Progenitor cell of endocrine pancreas (in vitro differentiated cells): Measurements from ENCODE around the gene GPR63. TPM values are rescaled to one million over a fixed set of nuclear protein-coding genes. Genes with fewer than 3 reads are reported as not detected.

Source experiments
- DNase-seq: peaks from one replicate; pipeline ENCODE4 v3.0.0; 2021; ENCODE audit warnings: low spot score; ENCODE audit not compliant: unreplicated experiment
- H3K27ac Mint-ChIP-seq: 2 replicates; pipeline ENCODE4 v1.8.0; 2021; ENCODE audit warnings: mild to moderate bottlenecking, moderate library complexity, mixed read lengths
- H3K27me3 Mint-ChIP-seq: 2 replicates; pipeline ENCODE4 v1.8.0; 2021; ENCODE audit warnings: mixed read lengths
- H3K36me3 Mint-ChIP-seq: 2 replicates; pipeline ENCODE4 v1.8.0; 2022; ENCODE audit warnings: mixed read lengths; ENCODE audit not compliant: insufficient read depth
- H3K4me1 Mint-ChIP-seq: 2 replicates; pipeline ENCODE4 v1.8.0; 2021; ENCODE audit warnings: low read depth, mixed read lengths
- H3K4me3 Mint-ChIP-seq: 2 replicates; pipeline ENCODE4 v1.8.0; 2021; ENCODE audit warnings: low read depth, mild to moderate bottlenecking, moderate library complexity, mixed read lengths
- H3K9me3 Mint-ChIP-seq: 2 replicates; pipeline ENCODE4 v1.8.0; 2021; ENCODE audit warnings: low read depth, mixed read lengths
- CTCF ChIP-seq: fragments of 200-600 bp; sonication (generic); IDR thresholded peaks from one replicate; pipeline ENCODE4 v1.5.0; 2021; ENCODE audit warnings: antibody characterized with exemption, mild to moderate bottlenecking; ENCODE audit not compliant: unreplicated experiment
- total RNA-seq: library from RNA; stranded (reverse); gene quantifications from 2 replicates; pipeline ENCODE4 v1.2.1, GENCODE V29; 2021

Gene GPR63
- total RNA-seq, 1 donor from 2014 or later: 3.0 TPM

- Mint-ChIP-seq H3K36me3 (no peaks in the 10 kb centered on the region), H3K27ac (no peak overlapping the region), H3K4me1 (no peaks in the 10 kb centered on the region), H3K4me3 (no peak overlapping the region), H3K27me3 (peaks cover 18% of the 10 kb centered on the region), H3K9me3 (peaks cover 11% of the 10 kb centered on the region)
- no peak for TF ChIP-seq CTCF
- DNase-seq: no peak
These were observed 19.6 kb upstream of the GPR63 start for GRCh38 chr6:96856856-96857255.

DNA sequence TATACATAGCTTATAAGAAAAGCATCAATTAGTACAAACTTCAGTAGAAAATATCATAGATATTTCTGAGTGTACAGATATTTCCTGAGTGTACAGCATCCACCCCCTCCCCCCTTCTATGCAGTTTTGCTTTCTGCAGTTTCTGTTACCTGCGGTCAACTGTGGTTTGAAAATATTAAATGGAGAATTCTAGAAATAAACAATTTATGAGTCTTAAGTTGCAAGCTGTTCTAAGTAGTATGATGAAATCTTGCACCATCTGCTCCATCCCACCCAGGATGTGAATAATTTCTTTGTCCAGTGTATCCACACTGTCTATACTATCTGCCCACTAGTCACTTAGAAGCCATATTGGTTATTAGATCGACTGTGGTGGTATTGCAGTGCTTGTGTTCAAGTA, 15.8 kb upstream of the GPR63 start:
- Mint-ChIP-seq H3K27me3 (peaks cover 6% of the 10 kb centered on the region), H3K4me3 (no peak overlapping the region), H3K4me1 (no peaks in the 10 kb centered on the region), H3K9me3 (peaks cover 16% of the 10 kb centered on the region), H3K36me3 (no peaks in the 10 kb centered on the region), H3K27ac (no peak overlapping the region)
- no peak for DNase-seq
- no peak for TF ChIP-seq CTCF

DNA sequence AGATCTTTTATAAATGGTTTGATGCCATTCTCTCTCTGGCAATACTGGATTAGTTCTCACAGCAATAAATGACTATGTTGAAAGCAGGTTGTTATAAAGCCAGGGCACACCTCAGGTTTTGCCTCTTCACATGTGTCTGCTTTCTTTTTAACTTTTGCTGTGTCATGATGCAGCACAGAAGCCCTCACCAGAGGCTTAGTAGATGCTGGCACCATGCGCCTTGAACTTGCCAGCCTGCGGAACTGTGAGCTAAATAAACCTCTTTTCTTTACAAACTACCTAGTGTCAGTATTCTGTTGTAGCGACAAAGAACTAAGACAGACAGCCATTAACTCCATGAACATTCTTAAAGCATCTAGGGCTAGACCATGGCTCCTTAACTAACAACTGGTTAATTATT, 15.3 kb upstream of the GPR63 start:
- H3K4me3 Mint-ChIP-seq: no peak overlapping the region
- DNase-seq: no peak

DNA sequence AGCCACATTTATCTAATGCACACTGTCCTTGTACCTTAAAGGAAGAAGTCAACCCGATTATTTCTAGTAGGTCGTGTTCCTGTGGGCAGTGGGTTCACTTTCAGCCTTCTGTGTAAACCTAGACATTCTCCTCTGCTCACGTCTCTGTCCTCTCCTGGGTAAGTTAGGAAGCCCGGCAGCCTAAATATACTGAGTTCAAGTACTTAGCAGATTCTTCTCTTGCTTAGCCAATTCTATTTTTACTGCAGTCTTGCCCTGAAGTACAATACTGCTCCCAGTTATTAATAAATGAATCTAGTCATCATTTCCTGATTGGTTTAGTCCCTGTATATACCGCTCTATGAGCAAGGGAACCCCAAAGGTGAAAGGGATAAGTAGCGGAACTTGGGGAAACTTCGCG, 14.6 kb upstream of the GPR63 start:
- Mint-ChIP-seq H3K9me3 (peaks cover 25% of the 10 kb centered on the region), H3K27me3 (no peaks in the 10 kb centered on the region), H3K36me3 (no peaks in the 10 kb centered on the region), H3K27ac (no peak overlapping the region), H3K4me1 (no peaks in the 10 kb centered on the region), H3K4me3 (no peak overlapping the region)
- no peak for TF ChIP-seq CTCF
- DNase-seq: no peak

More for the DNA sequence above, 15.3 kb upstream of the GPR63 start:
- Mint-ChIP-seq H3K4me1 (no peaks in the 10 kb centered on the region), H3K27me3 (peaks cover 1% of the 10 kb centered on the region), H3K9me3 (peaks cover 18% of the 10 kb centered on the region), H3K27ac (no peak overlapping the region), H3K36me3 (no peaks in the 10 kb centered on the region)
- TF ChIP-seq CTCF: no peak

- H3K27ac Mint-ChIP-seq: no peak overlapping the region
- H3K4me3 Mint-ChIP-seq: no peak overlapping the region
- H3K27me3 Mint-ChIP-seq: no peaks in the 10 kb centered on the region
- DNase-seq: no peak
- H3K9me3 Mint-ChIP-seq: peaks cover 39% of the 10 kb centered on the region
- no peaks in the 10 kb centered on the region for H3K4me1 Mint-ChIP-seq
- TF ChIP-seq CTCF: no peak
- no peaks in the 10 kb centered on the region for H3K36me3 Mint-ChIP-seq
These were observed 12.3 kb upstream of the GPR63 start for GRCh38 chr6:96849615-96850014.
